Ovary (tissue), 9 donors: ENCODE results near the gene DNAH8. TPM values are rescaled to one million over a fixed set of nuclear protein-coding genes. Genes with fewer than 3 reads are reported as not detected.

ENCODE experiments used
- DNase-seq, 5 donors: peaks; one replicate each; pipeline ENCODE4 v3.0.0-alpha.2; 2019 to 2020
- H3K27ac ChIP-seq, 2 donors: fragments of 200-600 bp; one replicate each; pipeline versions ENCODE4 v1.5.1 to v1.8.0; 2019 to 2022
- H3K27me3 ChIP-seq: fragments of 200-600 bp; one replicate; pipeline ENCODE4 v1.8.0; 2022
- H3K36me3 ChIP-seq: fragments of 200-600 bp; sonication (generic); one replicate; pipeline ENCODE4 v1.5.1; 2019
- H3K4me1 ChIP-seq: one replicate; pipeline ENCODE4 v1.8.1; 2013; ENCODE audit warnings: mild to moderate bottlenecking, moderate library complexity; ENCODE audit not compliant: insufficient read depth
- H3K4me3 ChIP-seq: fragments of 200-600 bp; sonication (generic); one replicate; pipeline ENCODE4 v1.5.1; 2017
- H3K9me3 ChIP-seq, 2 donors: fragments of 200-600 bp in 1 of 2; sonication (generic) in 1 of 2; one replicate each; pipeline versions ENCODE4 v1.5.1 to v1.8.1; 2013 to 2019; ENCODE audit warnings: mild to moderate bottlenecking in 1 of 2, moderate library complexity in 1 of 2
- CTCF ChIP-seq, 3 donors: fragments of 450-650 bp in 2 of 3; fragments of 200-600 bp in 1 of 3; IDR thresholded peaks; one replicate each; pipeline versions ENCODE4 v1.5.1 to v1.8.0; 2016 to 2022; ENCODE audit warnings: antibody characterized with exemption in 3 of 3, mild to moderate bottlenecking in 1 of 3
- EP300 ChIP-seq: sonication (generic); formaldehyde crosslinking; IDR thresholded peaks from one replicate; pipeline ENCODE4 v1.6.1; 2017; ENCODE audit warnings: antibody characterized with exemption
- POLR2A ChIP-seq: fragments of 450-650 bp; IDR thresholded peaks from one replicate; pipeline ENCODE4 v1.6.1; 2017; ENCODE audit warnings: antibody characterized with exemption, mild to moderate bottlenecking, moderate library complexity
- WGBS, 3 donors: extraction: QIAGEN DNeasy Blood & Tissue Kit in 1 of 3; methylation state at CpG; one replicate each; pipeline versions ENCODE4 v1.1.5 to v1.1.7; 2013 to 2017; 5-methylcytosine and 5-hydroxymethylcytosine counted together
- intact Hi-C, 4 donors: fragments of 100-400 bp; cut with DNase I; formaldehyde crosslinking; loops; one replicate each; pipeline versions ENCODE4 v1.11.0 to v1.15.1; 2022 to 2023
- polyA plus RNA-seq, 2 donors: library from polyadenylated mRNA; stranded (reverse); fragments of 200-250 nt in 1 of 2; fragments of 350-450 nt in 1 of 2; fragmentation: Illumina TruSeq in 1 of 2; extraction: RNeasy Lipid Tissue Mini Kit (QIAGEN cat#74804) in 1 of 2; gene quantifications; one replicate each; pipeline ENCODE4 v1.2.3, GENCODE V29; 2013 to 2014
- total RNA-seq, 7 donors: library from RNA; depleted of rRNA in 2 of 7; stranded (reverse); fragments of >200 nt in 2 of 7; fragmentation: NEBNext Ultra II Directional in 3 of 7; extraction: Animal tissue kit (Norgen Biotek cat#: 25700) in 3 of 7; gene quantifications; one replicate each; pipeline versions ENCODE4 v1.1.0 to v1.2.4, GENCODE V29; 2016 to 2023
- donor health status: DM: no; HTN: no; CAD: no; lungs with moderate emphysema.
- donor health status: DM: no; HTN: no; CAD: no.
- donor health status: Bipolar disorder and iron deficiency.
- donor health status: DM: yes; HTN: yes; CAD: no.
- donor health status: DM: no; HTN: no; CAD: no.
- donor health status: DM: yes; HTN: yes; CAD: no.

Gene DNAH8
- total and polyA plus RNA-seq, 9 donors, result under 0.01 to 0.08 (median 0.01) TPM; not detected in 4

GRCh38 chr6:39009476-39009875 lies 294.4 kb downstream of the DNAH8 start:
- Histone ChIP-seq H3K27ac (no peak overlapping the region), H3K9me3 (no peaks in the 10 kb centered on the region), H3K4me3 (no peak overlapping the region), H3K36me3 (no peaks in the 10 kb centered on the region), H3K4me1 (no peaks in the 10 kb centered on the region), H3K27me3 (no peaks in the 10 kb centered on the region)
- intact Hi-C loops, result no loop called here
- 0 to 79% (median 0%) methylated on average over 1 of the region's 1 CpG for WGBS, 3 donors
- DNase-seq, result no peak
- no peak for TF ChIP-seq POLR2A
- no peak for TF ChIP-seq EP300
- TF ChIP-seq CTCF (IDR thresholded peaks at IDR 0.05), result no peak

DNA sequence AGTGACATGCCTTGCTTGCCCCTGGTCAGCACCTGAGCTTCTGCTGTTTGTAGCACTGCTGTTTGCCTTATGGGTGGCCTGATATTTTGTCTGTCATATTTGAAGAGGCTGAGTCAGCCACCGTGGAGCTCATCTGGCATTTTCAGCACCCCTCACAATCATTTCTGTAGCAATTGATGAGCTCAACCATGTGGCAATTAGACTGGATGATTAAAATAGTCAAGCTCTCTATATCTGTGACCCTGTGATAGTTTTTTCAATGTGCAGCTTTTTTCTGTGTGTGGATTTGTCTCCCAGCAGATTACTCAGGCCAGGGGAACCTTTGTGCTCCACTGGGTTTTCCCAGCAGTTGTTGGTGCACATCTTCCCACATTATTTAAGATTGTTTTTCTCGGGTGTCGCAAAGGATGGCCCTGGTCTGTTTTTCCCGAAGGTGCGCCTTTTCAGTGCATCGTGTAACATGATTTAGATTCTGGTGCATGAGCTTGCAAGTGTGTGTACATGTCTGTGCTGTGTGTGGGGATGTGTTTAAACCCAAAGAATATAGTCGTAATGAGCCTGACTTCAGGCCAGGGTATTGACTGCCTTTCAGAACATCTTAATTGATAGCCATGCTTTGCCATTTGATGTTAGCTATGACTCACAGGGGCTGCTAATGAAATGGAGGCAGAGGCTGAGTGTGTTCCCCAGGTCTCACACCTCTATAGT lies 301.9 kb downstream of the DNAH8 start:
- Histone ChIP-seq H3K36me3 (no peaks in the 10 kb centered on the region), H3K27me3 (no peaks in the 10 kb centered on the region), H3K9me3 (no peaks in the 10 kb centered on the region), H3K4me1 (no peaks in the 10 kb centered on the region), H3K27ac (no peak overlapping the region), H3K4me3 (no peak overlapping the region)
- 83 to 87% (median 85%) methylated on average over 7 of the region's 7 CpGs for WGBS, 3 donors
- intact Hi-C loops, result no loop called here
- no peak for TF ChIP-seq CTCF (IDR thresholded peaks at IDR 0.05)
- TF ChIP-seq POLR2A, result no peak
- no peak for TF ChIP-seq EP300
- no peak for DNase-seq

DNA sequence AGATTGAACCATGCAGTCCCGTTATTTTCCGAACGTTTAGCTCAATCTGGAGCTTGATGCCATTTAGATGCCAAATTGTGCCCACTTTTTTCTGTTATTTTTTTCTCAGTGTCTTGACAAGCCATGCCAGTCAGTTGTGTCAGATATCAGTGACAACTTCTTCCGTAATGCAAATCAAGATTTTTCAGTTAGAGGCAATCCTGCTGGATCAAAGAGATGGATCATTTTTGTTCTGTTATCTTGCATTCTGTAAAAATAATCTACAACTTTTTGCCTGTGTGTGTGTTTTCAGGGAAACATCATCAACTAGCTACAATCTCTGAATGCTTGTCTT lies 302.4 kb downstream of the DNAH8 start:
- Histone ChIP-seq H3K4me3 (no peak overlapping the region), H3K9me3 (no peaks in the 10 kb centered on the region), H3K27me3 (no peaks in the 10 kb centered on the region), H3K4me1 (no peaks in the 10 kb centered on the region), H3K36me3 (no peaks in the 10 kb centered on the region), H3K27ac (no peak overlapping the region)
- no peak for TF ChIP-seq POLR2A
- TF ChIP-seq CTCF (IDR thresholded peaks at IDR 0.05), result no peak
- TF ChIP-seq EP300, result no peak
- intact Hi-C loops, result no loop called here
- no peak for DNase-seq
- WGBS, 3 donors, result 65 to 77% (median 70%) methylated on average over 4 of the region's 4 CpGs

DNA sequence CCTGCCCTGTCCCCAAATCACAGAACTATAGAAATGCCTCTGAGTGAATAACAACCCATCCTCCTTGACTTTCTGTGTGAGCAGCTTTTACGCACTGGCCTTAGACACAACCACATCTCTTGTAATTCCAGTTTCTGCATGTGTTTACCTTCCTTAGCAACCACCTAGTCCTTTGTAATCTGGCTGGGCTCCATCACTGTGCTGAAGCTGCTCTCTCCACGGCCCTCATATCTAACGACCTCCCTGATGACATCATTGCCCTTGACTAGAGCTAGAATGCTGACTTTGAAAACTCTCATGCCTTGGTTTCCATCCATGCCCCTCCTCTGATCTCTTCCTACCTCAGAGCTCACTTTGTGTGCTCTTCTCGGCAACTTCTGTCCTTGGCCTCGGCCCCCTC lies 303.0 kb downstream of the DNAH8 start:
- intact Hi-C loops, result no loop called here
- no peak for DNase-seq
- H3K27ac ChIP-seq, result no peak overlapping the region
- H3K36me3 ChIP-seq, result no peaks in the 10 kb centered on the region
- no peaks in the 10 kb centered on the region for H3K27me3 ChIP-seq
- no peak for TF ChIP-seq CTCF (IDR thresholded peaks at IDR 0.05)
- TF ChIP-seq EP300, result no peak
- TF ChIP-seq POLR2A, result no peak
- H3K9me3 ChIP-seq, result no peaks in the 10 kb centered on the region
- H3K4me1 ChIP-seq, result no peaks in the 10 kb centered on the region
- no peak overlapping the region for H3K4me3 ChIP-seq
- WGBS, 3 donors, result 46 to 52% (median 47%) methylated on average over 5 of the region's 5 CpGs
